ENCODE results near the gene CDRT4.

Gene CDRT4

DNA sequence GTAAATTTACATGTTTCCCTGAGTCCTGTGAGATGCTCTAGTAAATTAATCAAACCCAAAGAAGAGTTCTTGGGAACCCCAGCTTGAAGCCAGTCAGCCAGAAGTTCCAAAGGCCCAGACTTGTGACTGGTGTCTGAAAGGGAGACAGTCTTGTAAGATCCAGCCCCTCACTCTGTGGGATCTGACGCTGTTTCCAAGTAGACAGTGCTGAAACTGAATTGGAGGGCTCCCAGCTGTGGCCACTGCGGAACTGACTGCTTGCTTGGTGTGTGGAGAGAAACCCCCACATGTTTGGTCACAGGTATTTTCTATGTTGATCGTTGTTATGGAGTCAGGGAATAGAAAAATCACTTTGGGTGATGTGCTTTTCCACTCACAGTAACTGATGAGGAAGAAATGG lies 5.5 kb upstream of the CDRT4 start:
- H3K36me3 ChIP-seq (replicated peaks; ENCODE audit: low read depth, low read length): no peaks in the 10 kb centered on the region
- H4K20me1 ChIP-seq (ENCODE audit: insufficient read depth, low read length): no peaks in the 10 kb centered on the region
- no peak overlapping the region for H3K9ac ChIP-seq (ENCODE audit: low read length)
- no peaks in the 10 kb centered on the region for H3K4me1 ChIP-seq (ENCODE audit: low read length)
- no peak overlapping the region for H3K27ac ChIP-seq (ENCODE audit: low read length)
- no peak overlapping the region for H3K4me3 ChIP-seq (ENCODE audit: low read length)
- H3K27me3 ChIP-seq (ENCODE audit: low read depth, low read length): no peaks in the 10 kb centered on the region
- H2AFZ ChIP-seq (ENCODE audit: low read depth, low read length): no peak overlapping the region
- TF ChIP-seq, protein P1, sequence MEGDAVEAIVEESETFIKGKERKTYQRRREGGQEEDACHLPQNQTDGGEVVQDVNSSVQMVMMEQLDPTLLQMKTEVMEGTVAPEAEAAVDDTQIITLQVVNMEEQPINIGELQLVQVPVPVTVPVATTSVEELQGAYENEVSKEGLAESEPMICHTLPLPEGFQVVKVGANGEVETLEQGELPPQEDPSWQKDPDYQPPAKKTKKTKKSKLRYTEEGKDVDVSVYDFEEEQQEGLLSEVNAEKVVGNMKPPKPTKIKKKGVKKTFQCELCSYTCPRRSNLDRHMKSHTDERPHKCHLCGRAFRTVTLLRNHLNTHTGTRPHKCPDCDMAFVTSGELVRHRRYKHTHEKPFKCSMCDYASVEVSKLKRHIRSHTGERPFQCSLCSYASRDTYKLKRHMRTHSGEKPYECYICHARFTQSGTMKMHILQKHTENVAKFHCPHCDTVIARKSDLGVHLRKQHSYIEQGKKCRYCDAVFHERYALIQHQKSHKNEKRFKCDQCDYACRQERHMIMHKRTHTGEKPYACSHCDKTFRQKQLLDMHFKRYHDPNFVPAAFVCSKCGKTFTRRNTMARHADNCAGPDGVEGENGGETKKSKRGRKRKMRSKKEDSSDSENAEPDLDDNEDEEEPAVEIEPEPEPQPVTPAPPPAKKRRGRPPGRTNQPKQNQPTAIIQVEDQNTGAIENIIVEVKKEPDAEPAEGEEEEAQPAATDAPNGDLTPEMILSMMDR (IDR thresholded peaks at IDR 0.05; ENCODE audit: low read depth, low read length): no peak
- no peak for TF ChIP-seq EZH2phosphoT487 (IDR thresholded peaks at IDR 0.05; ENCODE audit: low read depth)
- no peak overlapping the region for H3K4me2 ChIP-seq (ENCODE audit: low read length)
- H3K79me2 ChIP-seq (ENCODE audit: low read length): no peaks in the 10 kb centered on the region
- H3K9me3 ChIP-seq (ENCODE audit: insufficient read depth, low read length): no peaks in the 10 kb centered on the region

DNA sequence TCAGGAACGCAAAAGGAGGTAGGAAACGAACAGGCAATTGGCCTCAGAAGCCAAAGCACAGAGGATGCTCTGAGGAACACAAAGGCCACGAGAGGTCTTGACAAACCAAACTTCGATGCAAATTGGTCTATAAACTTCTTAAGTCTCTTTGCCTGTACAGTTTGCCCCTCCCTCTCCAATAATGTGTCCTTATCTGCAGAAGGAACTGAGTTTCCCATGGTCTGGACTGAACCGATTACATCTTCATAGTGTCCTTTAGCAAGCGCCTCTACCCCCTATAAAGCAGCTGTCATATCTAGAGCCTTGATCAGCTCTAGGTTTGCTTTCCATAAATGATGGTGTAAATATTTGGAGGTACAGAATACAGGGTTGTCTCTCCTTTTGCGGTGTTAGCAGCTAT lies 3.1 kb upstream of the CDRT4 start:
- no peaks in the 10 kb centered on the region for H3K4me1 ChIP-seq (ENCODE audit: low read length)
- no peaks in the 10 kb centered on the region for H3K9me3 ChIP-seq (ENCODE audit: insufficient read depth, low read length)
- no peak overlapping the region for H2AFZ ChIP-seq (ENCODE audit: low read depth, low read length)
- TF ChIP-seq, protein P1 (IDR thresholded peaks at IDR 0.05; ENCODE audit: low read depth, low read length): no peak
- H3K4me3 ChIP-seq (ENCODE audit: low read length): no peak overlapping the region
- H3K27ac ChIP-seq (ENCODE audit: low read length): no peak overlapping the region
- H3K4me2 ChIP-seq (ENCODE audit: low read length): no peak overlapping the region
- H3K79me2 ChIP-seq (ENCODE audit: low read length): no peaks in the 10 kb centered on the region
- H4K20me1 ChIP-seq (ENCODE audit: insufficient read depth, low read length): no peaks in the 10 kb centered on the region
- H3K27me3 ChIP-seq (ENCODE audit: low read depth, low read length): no peaks in the 10 kb centered on the region
- no peak overlapping the region for H3K9ac ChIP-seq (ENCODE audit: low read length)
- no peaks in the 10 kb centered on the region for H3K36me3 ChIP-seq (replicated peaks; ENCODE audit: low read depth, low read length)

- Histone ChIP-seq H3K36me3 (replicated peaks; ENCODE audit: low read depth, low read length) (no peaks in the 10 kb centered on the region), H3K27ac (ENCODE audit: low read length) (no peak overlapping the region), H3K4me2 (ENCODE audit: low read length) (no peak overlapping the region), H3K9ac (ENCODE audit: low read length) (no peak overlapping the region), H3K9me3 (ENCODE audit: insufficient read depth, low read length) (no peaks in the 10 kb centered on the region), H3K4me3 (ENCODE audit: low read length) (no peak overlapping the region), H3K4me1 (ENCODE audit: low read length) (no peaks in the 10 kb centered on the region), H3K79me2 (ENCODE audit: low read length) (no peaks in the 10 kb centered on the region), H2AFZ (ENCODE audit: low read depth, low read length) (no peak overlapping the region), H4K20me1 (ENCODE audit: insufficient read depth, low read length) (no peaks in the 10 kb centered on the region), H3K27me3 (ENCODE audit: low read depth, low read length) (no peaks in the 10 kb centered on the region)
- TF ChIP-seq EZH2phosphoT487 (IDR thresholded peaks at IDR 0.05; ENCODE audit: low read depth): no peak
- TF ChIP-seq, protein P1 (IDR thresholded peaks at IDR 0.05; ENCODE audit: low read depth, low read length): no peak
Observed at GRCh38 chr17:15469260-15469659, 1.8 kb upstream of the CDRT4 start.

DNA sequence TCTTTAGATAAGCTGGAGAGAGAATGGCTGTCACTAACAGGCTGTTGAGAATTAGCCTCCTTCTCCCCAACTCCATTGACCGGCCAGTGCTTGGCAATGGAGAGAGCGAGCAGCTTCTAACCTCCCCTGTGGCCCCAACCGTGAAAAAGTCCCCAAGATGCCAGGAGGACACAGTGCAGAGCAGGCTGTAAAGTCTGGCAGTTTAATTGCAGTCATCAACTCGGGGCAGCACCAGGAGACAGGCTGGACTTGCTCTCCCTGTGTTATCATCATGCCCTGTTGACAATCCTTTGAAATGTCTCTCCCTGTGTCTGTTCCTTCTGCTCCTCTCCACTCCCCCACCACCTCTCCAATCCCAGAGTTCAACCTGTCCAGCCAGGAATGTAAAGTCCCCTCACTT lies 705 bp upstream of the CDRT4 start:
- Histone ChIP-seq H3K27ac (ENCODE audit: low read length) (no peak overlapping the region), H3K27me3 (ENCODE audit: low read depth, low read length) (no peaks in the 10 kb centered on the region), H3K36me3 (replicated peaks; ENCODE audit: low read depth, low read length) (no peaks in the 10 kb centered on the region), H3K79me2 (ENCODE audit: low read length) (no peaks in the 10 kb centered on the region), H3K4me3 (ENCODE audit: low read length) (no peak overlapping the region), H3K9ac (ENCODE audit: low read length) (no peak overlapping the region), H3K4me1 (ENCODE audit: low read length) (no peaks in the 10 kb centered on the region), H2AFZ (ENCODE audit: low read depth, low read length) (no peak overlapping the region), H4K20me1 (ENCODE audit: insufficient read depth, low read length) (no peaks in the 10 kb centered on the region), H3K9me3 (ENCODE audit: insufficient read depth, low read length) (no peaks in the 10 kb centered on the region), H3K4me2 (ENCODE audit: low read length) (no peak overlapping the region)
- TF ChIP-seq, protein P1 (IDR thresholded peaks at IDR 0.05; ENCODE audit: low read depth, low read length): no peak
- no peak for TF ChIP-seq EZH2phosphoT487 (IDR thresholded peaks at IDR 0.05; ENCODE audit: low read depth)
